Lower leg skin (tissue), 4 donors: Measurements from ENCODE around the gene CD300LB. TPM values are rescaled to one million over a fixed set of nuclear protein-coding genes. Genes with fewer than 3 reads are reported as not detected.

Source experiments
- DNase-seq, 2 donors: peaks; one replicate each; pipeline ENCODE4 v3.0.0-alpha.2; 2019; ENCODE audit warnings: low spot score in 2 of 2
- H3K4me3 ChIP-seq: fragments of 200-600 bp; sonication (generic); 2 replicates; pipeline ENCODE4 v1.5.1; 2017; ENCODE audit warnings: mild to moderate bottlenecking, low read depth; ENCODE audit not compliant: poor library complexity, severe bottlenecking
- CTCF ChIP-seq, 3 donors: fragments of 450-650 bp; IDR thresholded peaks; one replicate each; pipeline ENCODE4 v1.5.1; 2016; ENCODE audit warnings: antibody characterized with exemption in 3 of 3, mild to moderate bottlenecking in 3 of 3, moderate library complexity in 2 of 3
- POLR2A ChIP-seq, 2 donors: fragments of 450-650 bp; IDR thresholded peaks; one replicate each; pipeline ENCODE4 v1.6.1; 2016 to 2017; ENCODE audit warnings: antibody characterized with exemption in 2 of 2, mild to moderate bottlenecking in 1 of 2, moderate library complexity in 1 of 2
- WGBS, 2 donors: methylation state at CpG; one replicate each; pipeline ENCODE4 v1.1.5; 2018; 5-methylcytosine and 5-hydroxymethylcytosine counted together
- intact Hi-C: fragments of 100-400 bp; cut with DNase I; formaldehyde crosslinking; loops from one replicate; pipeline ENCODE4 v1.15.0; 2023; ENCODE audit warnings: low total_unique reads
- total RNA-seq, 4 donors: library from RNA; depleted of rRNA; stranded (reverse); fragments of >200 nt; gene quantifications; one replicate each; pipeline ENCODE4 v1.1.0, GENCODE V29; 2016

CD300LB gene
- total RNA-seq, 4 donors from 2014 or later: 0.12 to 1.3 (median 0.55) TPM; not detected in 1

GRCh38 chr17:74554909-74555308 is 23.6 kb upstream of the CD300LB start:
- no peak overlapping the region for H3K4me3 ChIP-seq
- DNase-seq: no peak
- no peak for TF ChIP-seq CTCF (IDR thresholded peaks at IDR 0.05)
- no peak for TF ChIP-seq POLR2A (IDR thresholded peaks at IDR 0.05)
- 78 to 82% methylated on average over 6 of the region's 6 CpGs for WGBS, 2 donors
- intact Hi-C loops: no loop called here

- TF ChIP-seq POLR2A (IDR thresholded peaks at IDR 0.05) (no peak), CTCF (IDR thresholded peaks at IDR 0.05) (no peak)
- 36 to 40% methylated on average over 7 of the region's 7 CpGs for WGBS, 2 donors
- no peak overlapping the region for H3K4me3 ChIP-seq
- intact Hi-C loops: no loop called here
- DNase-seq: no peak
Measured at GRCh38 chr17:74552037-74552436, 20.8 kb upstream of the CD300LB start.

GRCh38 chr17:74550602-74551001 is 19.3 kb upstream of the CD300LB start:
- 83 to 89% methylated on average over 15 of the region's 15 CpGs for WGBS, 2 donors
- intact Hi-C loops: no loop called here
- H3K4me3 ChIP-seq: no peak overlapping the region
- TF ChIP-seq CTCF (IDR thresholded peaks at IDR 0.05) (no peak), POLR2A (IDR thresholded peaks at IDR 0.05) (no peak)
- DNase-seq: no peak

- 66 to 74% methylated on average over 7 of the region's 7 CpGs for WGBS, 2 donors
- no peak for DNase-seq
- no peak for TF ChIP-seq POLR2A (IDR thresholded peaks at IDR 0.05)
- TF ChIP-seq CTCF (IDR thresholded peaks at IDR 0.05): no peak
- intact Hi-C loops: no loop called here
- no peak overlapping the region for H3K4me3 ChIP-seq
Measured at GRCh38 chr17:74549343-74549742, 18.1 kb upstream of the CD300LB start.

- DNase-seq: no peak
- H3K4me3 ChIP-seq: no peak overlapping the region
- WGBS, 2 donors: 79 to 82% methylated on average over 3 of the region's 3 CpGs
- no peak for TF ChIP-seq CTCF (IDR thresholded peaks at IDR 0.05)
- no peak for TF ChIP-seq POLR2A (IDR thresholded peaks at IDR 0.05)
- intact Hi-C loops: no loop called here
Measured at GRCh38 chr17:74547736-74548135, 16.5 kb upstream of the CD300LB start.

- DNase-seq: no peak
- intact Hi-C loops: no loop called here
- 85% methylated on average over 6 to 7 of the region's 7 CpGs for WGBS, 2 donors
- H3K4me3 ChIP-seq: no peak overlapping the region
- TF ChIP-seq CTCF (IDR thresholded peaks at IDR 0.05): no peak
- no peak for TF ChIP-seq POLR2A (IDR thresholded peaks at IDR 0.05)
Measured at GRCh38 chr17:74547264-74547663, 16.0 kb upstream of the CD300LB start.
